H1 (cell line): ENCODE results near the gene OSBP2. TPM values are rescaled to one million over a fixed set of nuclear protein-coding genes. Genes with fewer than 3 reads are reported as not detected.

Experiments used
- CTCF ChIA-PET: fragments of 300-600 bp; sonication (Branson Sonifier 250); formaldehyde crosslinking; loops from one replicate; lab custom pipeline; 2021; ENCODE audit not compliant: partially characterized antibody; lab: Charles Lee
- POLR2A ChIA-PET: fragments of 300-600 bp; sonication (Branson Sonifier 250); formaldehyde crosslinking; loops from one replicate; lab custom pipeline; 2021; ENCODE audit warnings: inconsistent platforms; ENCODE audit not compliant: partially characterized antibody; lab: Charles Lee
- DNase-seq, 2 experiments: peaks; one replicate each; pipeline versions ENCODE4 v3.0.0 to v3.0.0-alpha.2; 2010 to 2022; ENCODE audit warnings: low spot score in 2 of 2, low read depth in 1 of 2, mixed read lengths in 1 of 2
- FAIRE-seq: peaks from 2 replicates; lab custom pipeline; 2011; peaks lifted over from hg19 to GRCh38; lab: Jason Lieb, UNC
- H2AFZ ChIP-seq: 2 replicates; pipeline ENCODE4 v1.8.1; 2012; ENCODE audit warnings: low read length, inconsistent platforms
- H2AK5ac ChIP-seq: 2 replicates; pipeline ENCODE4 v1.6.1; 2013; ENCODE audit warnings: low read depth, low read length
- H2BK120ac ChIP-seq: replicated peaks from 2 replicates; pipeline ENCODE3; 2013; ENCODE audit warnings: low read depth, low read length, inconsistent platforms
- H2BK12ac ChIP-seq: 2 replicates; pipeline ENCODE4 v1.6.1; 2013; ENCODE audit warnings: low read depth, low read length
- H2BK15ac ChIP-seq: 2 replicates; pipeline ENCODE4 v1.6.1; 2013; ENCODE audit warnings: low read length
- H2BK20ac ChIP-seq: 2 replicates; pipeline ENCODE4 v1.6.1; 2013; ENCODE audit warnings: low read length
- H2BK5ac ChIP-seq: 2 replicates; pipeline ENCODE4 v1.6.1; 2013; ENCODE audit warnings: low read depth, low read length
- H3K14ac ChIP-seq: 2 replicates; pipeline ENCODE4 v1.6.1; 2013; ENCODE audit warnings: inconsistent platforms; ENCODE audit not compliant: insufficient read length
- H3K18ac ChIP-seq: 2 replicates; pipeline ENCODE4 v1.6.1; 2013; ENCODE audit warnings: low read length; ENCODE audit errors: extremely low read depth
- H3K23ac ChIP-seq: 2 replicates; pipeline ENCODE4 v1.6.1; 2013; ENCODE audit warnings: inconsistent platforms; ENCODE audit not compliant: insufficient read length
- H3K23me2 ChIP-seq: 2 replicates; pipeline ENCODE4 v1.6.1; 2013; ENCODE audit warnings: low read depth, low read length
- H3K27ac ChIP-seq: 2 replicates; pipeline ENCODE4 v1.6.1; 2011; ENCODE audit warnings: low read depth, low read length, inconsistent platforms
- H3K27me3 ChIP-seq, 4 experiments: replicated peaks in 1 of 4; 1 replicate in 1 of 4; 2 replicates in 3 of 4; pipeline versions ENCODE4 v1.6.1 to v1.8.1; 2011 to 2013; ENCODE audit warnings: low read length in 3 of 4, mild to moderate bottlenecking in 3 of 4, inconsistent platforms in 2 of 4, mixed read lengths in 2 of 4, moderate library complexity in 1 of 4; ENCODE audit not compliant: control insufficient read depth in 3 of 4, insufficient read depth in 3 of 4; ENCODE audit errors: extremely low read depth in 1 of 4
- H3K36me3 ChIP-seq, 4 experiments: 2 replicates each; pipeline versions ENCODE4 v1.6.1 to v1.8.1; 2011 to 2013; ENCODE audit warnings: mild to moderate bottlenecking in 4 of 4, low read length in 3 of 4, moderate library complexity in 2 of 4, control low read depth in 1 of 4, inconsistent platforms in 1 of 4; ENCODE audit not compliant: insufficient read depth in 4 of 4, control insufficient read depth in 2 of 4
- H3K4ac ChIP-seq: replicated peaks from 2 replicates; pipeline ENCODE3; 2013; ENCODE audit warnings: low read length, low read depth, mixed read lengths, inconsistent platforms; ENCODE audit not compliant: insufficient read length
- H3K4me1 ChIP-seq, 4 experiments: replicated peaks in 1 of 4; 1 replicate in 1 of 4; 2 replicates in 3 of 4; pipeline versions ENCODE4 v1.6.1 to v1.8.1; 2011 to 2013; ENCODE audit warnings: low read length in 3 of 4, inconsistent platforms in 2 of 4, mixed read lengths in 1 of 4; ENCODE audit not compliant: insufficient read depth in 4 of 4, control insufficient read depth in 3 of 4
- H3K4me2 ChIP-seq, 2 experiments: 2 replicates each; pipeline versions ENCODE4 v1.6.1 to v1.8.1; 2011 to 2013; ENCODE audit warnings: low read depth in 2 of 2, low read length in 2 of 2, control low read depth in 1 of 2, inconsistent platforms in 1 of 2, mild to moderate bottlenecking in 1 of 2; ENCODE audit not compliant: insufficient read depth in 1 of 2
- H3K4me3 ChIP-seq, 4 experiments: fragments of 200-600, 300-600 bp in 1 of 4; sonication (generic), shearing (Covaris generic), sonication (Bioruptor Twin) in 1 of 4; 2 replicates each; pipeline versions ENCODE4 v1.5.1 to v1.8.1; 2011 to 2016; ENCODE audit warnings: low read length in 4 of 4, low read depth in 3 of 4, control low read depth in 2 of 4, inconsistent platforms in 2 of 4, mild to moderate bottlenecking in 2 of 4, mixed read lengths in 1 of 4, moderate library complexity in 1 of 4; ENCODE audit not compliant: insufficient read depth in 2 of 4; ENCODE audit errors: extremely low read depth in 1 of 4
- H3K56ac ChIP-seq: replicated peaks from 2 replicates; pipeline ENCODE3; 2013; ENCODE audit warnings: low read depth, mild to moderate bottlenecking, mixed read lengths, low read length, inconsistent platforms; ENCODE audit not compliant: insufficient read length
- H3K79me1 ChIP-seq: 2 replicates; pipeline ENCODE4 v1.6.1; 2013; ENCODE audit warnings: low read depth, low read length, control low read depth
- H3K79me2 ChIP-seq, 2 experiments: 2 replicates each; pipeline versions ENCODE4 v1.6.1 to v1.8.1; 2012 to 2013; ENCODE audit warnings: low read length in 2 of 2, mild to moderate bottlenecking in 2 of 2, inconsistent platforms in 1 of 2; ENCODE audit not compliant: insufficient read depth in 2 of 2, control insufficient read depth in 1 of 2
- H3K9ac ChIP-seq, 4 experiments: replicated peaks in 1 of 4; 1 replicate in 1 of 4; 2 replicates in 3 of 4; pipeline versions ENCODE4 v1.6.1 to v1.8.1; 2011 to 2013; ENCODE audit warnings: low read depth in 3 of 4, low read length in 3 of 4, control low read depth in 2 of 4, mild to moderate bottlenecking in 2 of 4, moderate library complexity in 2 of 4, inconsistent platforms in 1 of 4; ENCODE audit errors: extremely low read depth in 1 of 4
- H3K9me3 ChIP-seq, 2 experiments: 2 replicates each; pipeline versions ENCODE4 v1.6.1 to v1.8.1; 2012 to 2013; ENCODE audit warnings: mild to moderate bottlenecking in 2 of 2, moderate library complexity in 2 of 2, control low read depth in 1 of 2, inconsistent platforms in 1 of 2, low read depth in 1 of 2, low read length in 1 of 2, mixed read lengths in 1 of 2; ENCODE audit not compliant: insufficient read depth in 2 of 2
- H4K20me1 ChIP-seq, 2 experiments: replicated peaks in 1 of 2; 2 replicates each; pipeline versions ENCODE3 to v1.8.1; 2011 to 2013; ENCODE audit warnings: inconsistent platforms in 2 of 2, low read length in 2 of 2, mild to moderate bottlenecking in 1 of 2; ENCODE audit not compliant: insufficient read depth in 2 of 2, control insufficient read depth in 1 of 2
- H4K5ac ChIP-seq: 2 replicates; pipeline ENCODE4 v1.6.1; 2013; ENCODE audit warnings: low read length, low read depth, mixed read lengths, inconsistent platforms; ENCODE audit not compliant: insufficient read length
- H4K8ac ChIP-seq: 2 replicates; pipeline ENCODE4 v1.8.0; 2013; ENCODE audit warnings: mild to moderate bottlenecking, moderate library complexity, low read length, inconsistent platforms; ENCODE audit not compliant: insufficient read depth; ENCODE audit errors: extremely low read depth
- H4K91ac ChIP-seq: replicated peaks from 2 replicates; pipeline ENCODE3; 2013; ENCODE audit warnings: low read length, mixed read lengths, inconsistent platforms; ENCODE audit not compliant: insufficient read length
- CHD2 ChIP-seq: IDR thresholded peaks from 2 replicates; pipeline ENCODE4 v1.6.1; 2012; ENCODE audit warnings: low read length, improper control_type of control experiment
- EGR1 ChIP-seq: IDR thresholded peaks from 2 replicates; pipeline ENCODE4 v1.6.1; 2011; ENCODE audit warnings: low read depth, low read length, borderline replicate concordance
- HDAC2 ChIP-seq, 2 experiments: fragments of 300-600 bp in 1 of 2; sonication (generic) in 1 of 2; IDR thresholded peaks; 2 replicates each; pipeline ENCODE4 v1.6.1; 2011 to 2012; ENCODE audit warnings: low read depth in 2 of 2, low read length in 2 of 2, mild to moderate bottlenecking in 2 of 2, moderate library complexity in 2 of 2, borderline replicate concordance in 1 of 2, inconsistent platforms in 1 of 2
- KDM1A ChIP-seq: fragments of 200-600, 300-600 bp; sonication (generic); IDR thresholded peaks from 2 replicates; pipeline ENCODE4 v1.7.1; 2016; ENCODE audit warnings: mild to moderate bottlenecking, low read length, borderline replicate concordance
- RNF2 ChIP-seq: fragments of 200-900, 300-1000 bp; sonication (generic); IDR thresholded peaks from 2 replicates; pipeline ENCODE4 v1.7.1; 2016; ENCODE audit warnings: borderline replicate concordance, low read depth, mild to moderate bottlenecking, antibody characterized with exemption, low read length; ENCODE audit not compliant: poor library complexity, severe bottlenecking; ENCODE audit errors: missing control alignments
- SIN3A ChIP-seq, 2 experiments: IDR thresholded peaks in 1 of 2; conservative IDR thresholded peaks in 1 of 2; 2 replicates each; pipeline ENCODE4 v1.6.1; 2011 to 2012; ENCODE audit warnings: low read length in 2 of 2, improper control_type of control experiment in 1 of 2, low read depth in 1 of 2, mild to moderate bottlenecking in 1 of 2
- SP1 ChIP-seq: IDR thresholded peaks from 2 replicates; pipeline ENCODE4 v1.6.1; 2011; ENCODE audit warnings: low read depth, low read length
- SP4 ChIP-seq: IDR thresholded peaks from 2 replicates; pipeline ENCODE4 v1.6.1; 2012; ENCODE audit warnings: low read length, inconsistent platforms
- SRF ChIP-seq: IDR thresholded peaks from 2 replicates; pipeline ENCODE4 v1.6.1; 2011; ENCODE audit warnings: mild to moderate bottlenecking, low read depth, low read length, moderate library complexity
- TEAD4 ChIP-seq: IDR thresholded peaks from 2 replicates; pipeline ENCODE4 v1.6.1; 2012; ENCODE audit warnings: low read depth, low read length, inconsistent platforms, mixed read lengths
- USF2 ChIP-seq: IDR thresholded peaks from 2 replicates; pipeline ENCODE4 v1.6.1; 2011; ENCODE audit warnings: low read length, improper control_type of control experiment
- WGBS, 2 experiments: shearing (Covaris generic) in 1 of 2; methylation state at CpG; one replicate each; pipeline versions ENCODE4 v1.1.6 to v1.1.7; 2013 to 2015; ENCODE audit warnings: low lambda C conversion rate in 2 of 2, mixed read lengths in 2 of 2, inconsistent platforms in 1 of 2, low coverage in 1 of 2, missing lambda C conversion rate in 1 of 2; ENCODE audit not compliant: insufficient replicate concordance in 2 of 2, insufficient coverage in 1 of 2, insufficient read length in 1 of 2; ENCODE audit errors: extremely low coverage in 1 of 2, missing lambda C conversion rate in 1 of 2; 5-methylcytosine and 5-hydroxymethylcytosine counted together
- polyA plus RNA-seq, 7 experiments: library from polyadenylated mRNA; depleted of rRNA in 3 of 7; stranded (reverse) in 5 of 7; unstranded in 2 of 7; fragments of >200 nt in 5 of 7; fragments of 200-250 nt in 2 of 7; gene quantifications; 1 replicate in 5 of 7; 2 replicates in 1 of 7; 4 replicates in 1 of 7; pipeline versions ENCODE4 v1.2.1 to v1.2.3, GENCODE V29; 2011 to 2013; ENCODE audit warnings: missing spikeins in 2 of 7, mixed read lengths in 2 of 7
- total RNA-seq: library from RNA; stranded (reverse); fragmentation: NEBNext Ultra II Directional; extraction: Animal tissue kit (Norgen Biotek cat#: 25700); gene quantifications from 2 replicates; pipeline ENCODE4 v1.2.1, GENCODE V29; 2021

Gene OSBP2
- total and polyA plus RNA-seq, 2 of the 8 experiments (the other 6 are each of a cell fraction or from before 2014, with no cell fraction given), result 3.4 to 3.7 TPM

GRCh38 chr22:30785527-30785926, 90.9 kb downstream of the OSBP2 start:
- H3K9me3 ChIP-seq, result no peaks in the 10 kb centered on the region
- no peak overlapping the region for H2AK5ac ChIP-seq
- H2BK20ac ChIP-seq, result no peak overlapping the region
- H3K79me1 ChIP-seq, result no peaks in the 10 kb centered on the region
- ChIA-PET POLR2A (no interaction called here), CTCF (interaction anchor here (0.6 to 1.2 kb wide), 3 partner anchors 134 to 458 kb away, joined by 3 to 4 read pairs (median 4); no protein-coding TSS in a partner anchor)
- H3K56ac ChIP-seq, result no peak overlapping the region
- no peak for TF ChIP-seq SP4
- no peak for TF ChIP-seq SIN3A (conservative IDR thresholded peaks at IDR 0.05 in 1 of 2, IDR thresholded peaks at IDR 0.05 in 1 of 2; ENCODE audit: low read depth in 1 of 2, low read length in 2 of 2)
- no peak for TF ChIP-seq TEAD4
- no peak for TF ChIP-seq KDM1A
- TF ChIP-seq RNF2, result no peak
- TF ChIP-seq HDAC2 (IDR thresholded peaks at IDR 0.05; ENCODE audit: borderline replicate concordance in 1 of 2, low read depth in 2 of 2, low read length in 2 of 2), result no peak
- TF ChIP-seq EGR1, result no peak
- no peak for TF ChIP-seq CHD2
- no peak for TF ChIP-seq SP1
- TF ChIP-seq SRF, result no peak
- no peak for TF ChIP-seq USF2
- WGBS, 2 experiments, result 65% methylated on average over 1 of the region's 2 CpGs; no CpG with 5 or more reads in 1 of the 2 experiments
- no peak overlapping the region for H4K91ac ChIP-seq
- no peak overlapping the region for H3K18ac ChIP-seq
- H3K4ac ChIP-seq, result no peak overlapping the region
- H2BK5ac ChIP-seq, result no peak overlapping the region
- no peak overlapping the region for H4K8ac ChIP-seq
- no peak overlapping the region for H2BK15ac ChIP-seq
- no peak overlapping the region for H4K5ac ChIP-seq
- no peak overlapping the region for H2AFZ ChIP-seq
- FAIRE-seq (no peak), DNase-seq (no peak)
- H2BK120ac ChIP-seq, result no peak overlapping the region
- no peak overlapping the region for H3K14ac ChIP-seq
- no peaks in the 10 kb centered on the region for H3K23me2 ChIP-seq
- no peak overlapping the region for H3K4me2 ChIP-seq
- no peaks in the 10 kb centered on the region for H3K79me2 ChIP-seq
- no peak overlapping the region for H3K27ac ChIP-seq
- H3K36me3 ChIP-seq, result no peaks in the 10 kb centered on the region
- no peaks in the 10 kb centered on the region for H3K4me1 ChIP-seq
- H3K9ac ChIP-seq, result no peak overlapping the region
- H3K4me3 ChIP-seq, result no peak overlapping the region
- no peaks in the 10 kb centered on the region for H3K27me3 ChIP-seq
- no peak overlapping the region for H3K23ac ChIP-seq
- no peak overlapping the region for H2BK12ac ChIP-seq
- no peaks in the 10 kb centered on the region for H4K20me1 ChIP-seq
